Measurements from ENCODE around the gene TAPBPL.
A peak's percentile ranks its signal among the peaks of the same experiment; 100 is the strongest.
"Not testable (repeated sequence)": the region's sequence is repeated elsewhere in the genome, so short reads cannot be mapped to it uniquely, and the experiment has no call there.

Gene TAPBPL, protein sequence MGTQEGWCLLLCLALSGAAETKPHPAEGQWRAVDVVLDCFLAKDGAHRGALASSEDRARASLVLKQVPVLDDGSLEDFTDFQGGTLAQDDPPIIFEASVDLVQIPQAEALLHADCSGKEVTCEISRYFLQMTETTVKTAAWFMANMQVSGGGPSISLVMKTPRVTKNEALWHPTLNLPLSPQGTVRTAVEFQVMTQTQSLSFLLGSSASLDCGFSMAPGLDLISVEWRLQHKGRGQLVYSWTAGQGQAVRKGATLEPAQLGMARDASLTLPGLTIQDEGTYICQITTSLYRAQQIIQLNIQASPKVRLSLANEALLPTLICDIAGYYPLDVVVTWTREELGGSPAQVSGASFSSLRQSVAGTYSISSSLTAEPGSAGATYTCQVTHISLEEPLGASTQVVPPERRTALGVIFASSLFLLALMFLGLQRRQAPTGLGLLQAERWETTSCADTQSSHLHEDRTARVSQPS

DNA sequence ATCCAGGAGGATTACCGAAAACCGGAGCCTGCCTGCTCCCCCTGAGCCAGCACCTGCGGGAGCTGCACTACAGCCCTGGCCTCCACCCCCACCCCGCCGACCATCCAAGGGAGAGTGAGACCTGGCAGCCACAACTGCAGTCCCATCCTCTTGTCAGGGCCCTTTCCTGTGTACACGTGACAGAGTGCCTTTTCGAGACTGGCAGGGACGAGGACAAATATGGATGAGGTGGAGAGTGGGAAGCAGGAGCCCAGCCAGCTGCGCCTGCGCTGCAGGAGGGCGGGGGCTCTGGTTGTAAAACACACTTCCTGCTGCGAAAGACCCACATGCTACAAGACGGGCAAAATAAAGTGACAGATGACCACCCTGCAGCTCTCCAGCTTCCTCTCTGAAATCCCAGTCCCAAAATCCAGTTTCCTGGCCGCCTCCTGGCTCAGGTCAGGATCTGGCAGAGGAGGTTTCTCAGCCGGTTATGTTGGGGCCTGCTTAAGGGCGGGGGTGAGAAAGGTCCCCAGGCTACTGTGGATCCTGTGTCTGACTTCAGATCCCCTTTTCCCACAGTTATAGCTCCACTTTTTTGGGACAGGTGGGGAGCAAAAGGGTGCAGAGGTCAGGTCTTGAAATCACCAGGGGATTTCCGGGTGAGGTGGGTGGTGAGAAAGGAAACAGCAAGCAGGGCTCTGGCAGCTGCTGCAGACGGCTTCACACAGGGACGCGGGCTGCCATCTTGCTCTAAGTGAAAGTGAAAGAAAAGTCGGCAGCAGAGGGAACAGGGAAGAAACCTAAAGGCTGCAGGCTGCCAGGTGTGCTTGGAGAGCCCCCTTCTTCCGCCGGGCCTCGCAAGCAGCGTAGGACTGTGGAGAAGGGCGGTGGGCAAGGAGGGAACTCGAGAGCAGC lies at the start of gene TAPBPL:
Gene TAPBPL (plus strand): TSS at position 695 of the 897 bp plus-strand sequence. CDS start 207 bp downstream, outside the sequence.
- Mint-ChIP-seq H3K27ac (peak within 1 kb of the TSS; percentile 98 to 100), H3K27me3 (no peaks in the 10 kb centered on the region), H3K9me3 (no peaks in the 10 kb centered on the region), H3K4me1 (peaks cover 87% of the 10 kb centered on the region), H3K4me3 (peak within 1 kb of the TSS; percentile 99 to 100)
- DNase-seq = peak; percentile 75 to 87
- ATAC-seq = peak; percentile 90

DNA sequence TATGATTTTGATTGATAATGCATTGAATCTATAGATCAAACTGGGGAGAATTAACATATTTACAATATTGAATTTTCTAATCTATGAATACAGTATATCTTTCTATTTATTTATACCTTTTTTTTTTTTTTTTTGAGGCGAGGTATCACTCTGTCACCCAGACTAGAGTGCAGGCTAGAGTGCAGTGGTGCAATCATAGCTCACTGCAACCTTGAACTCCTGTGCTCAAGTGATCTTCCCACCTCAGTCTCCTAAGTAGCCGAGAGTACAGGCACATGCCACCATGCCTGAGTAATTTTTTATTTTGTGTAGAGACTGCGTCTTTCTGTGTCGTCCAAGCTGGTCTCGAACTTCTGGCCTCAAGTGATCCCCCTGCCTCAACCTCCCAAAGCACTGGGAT lies 47.5 kb upstream of the TAPBPL start:
- H3K4me1 Mint-ChIP-seq = no peaks in the 10 kb centered on the region
- H3K4me3 Mint-ChIP-seq = no peak overlapping the region
- ATAC-seq = no peak
- H3K27me3 Mint-ChIP-seq = no peaks in the 10 kb centered on the region
- DNase-seq = no peak
- no peaks in the 10 kb centered on the region for H3K9me3 Mint-ChIP-seq
- no peak overlapping the region for H3K27ac Mint-ChIP-seq

DNA sequence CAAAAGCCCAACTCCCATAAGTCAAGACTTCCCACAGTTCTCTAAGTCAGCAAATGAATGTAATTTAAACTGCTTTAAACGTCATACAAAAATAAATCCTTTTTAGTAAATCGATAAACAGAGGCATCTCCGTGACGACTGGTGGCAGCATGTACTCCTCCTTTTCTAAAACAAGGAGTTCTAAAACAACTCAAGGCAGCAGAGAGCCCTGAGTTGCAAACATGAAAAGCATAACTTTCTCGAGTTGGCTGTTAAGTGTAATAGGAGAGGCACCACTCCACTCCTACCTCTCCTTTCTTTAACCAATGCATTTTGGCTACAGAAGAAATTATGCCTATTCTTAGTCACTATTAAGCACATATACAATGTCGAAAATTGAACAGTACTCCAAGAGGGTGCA lies 45.9 kb upstream of the TAPBPL start:
- Mint-ChIP-seq H3K27me3 (no peaks in the 10 kb centered on the region), H3K27ac (no peak overlapping the region), H3K4me3 (no peak overlapping the region), H3K9me3 (no peaks in the 10 kb centered on the region), H3K4me1 (no peaks in the 10 kb centered on the region)
- DNase-seq (no peak), ATAC-seq (no peak)

DNA sequence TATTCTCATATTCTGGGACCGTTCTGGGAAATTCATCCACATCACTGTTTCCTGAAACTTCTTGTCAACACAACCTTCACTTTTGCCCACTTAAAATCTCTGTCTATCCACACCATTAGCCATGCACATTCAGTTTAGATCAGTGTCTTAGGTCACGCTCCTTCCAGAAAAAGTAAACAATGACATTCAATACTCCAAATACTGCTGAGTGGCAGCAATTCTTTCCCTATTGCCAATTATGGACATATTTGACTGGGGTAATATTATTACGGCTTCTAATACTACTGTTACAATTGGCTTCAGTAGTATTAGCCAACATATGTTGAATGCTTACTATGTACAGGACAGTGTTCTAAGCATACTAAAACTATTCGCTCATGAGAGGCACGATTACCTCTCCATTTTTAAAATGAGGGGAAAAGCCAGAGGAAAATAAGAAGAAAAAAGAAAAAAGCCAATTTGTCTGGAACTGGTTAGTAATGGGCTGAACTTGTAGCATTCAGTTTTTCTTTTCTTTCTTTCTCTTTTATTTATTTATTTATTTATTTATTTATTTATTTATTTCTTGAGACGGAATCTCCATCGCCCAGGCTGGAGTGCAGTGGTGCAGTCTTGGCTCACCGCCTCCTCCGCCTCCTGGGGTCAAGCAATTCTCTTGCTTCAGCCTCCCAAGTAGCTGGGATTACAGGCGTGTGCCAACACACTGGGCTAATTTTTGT lies 44.4 kb upstream of the TAPBPL start:
- Mint-ChIP-seq H3K4me3 (no peak overlapping the region), H3K4me1 (no peaks in the 10 kb centered on the region), H3K9me3 (no peaks in the 10 kb centered on the region), H3K27me3 (no peaks in the 10 kb centered on the region), H3K27ac (no peak overlapping the region)
- no peak for DNase-seq
- no peak for ATAC-seq

DNA sequence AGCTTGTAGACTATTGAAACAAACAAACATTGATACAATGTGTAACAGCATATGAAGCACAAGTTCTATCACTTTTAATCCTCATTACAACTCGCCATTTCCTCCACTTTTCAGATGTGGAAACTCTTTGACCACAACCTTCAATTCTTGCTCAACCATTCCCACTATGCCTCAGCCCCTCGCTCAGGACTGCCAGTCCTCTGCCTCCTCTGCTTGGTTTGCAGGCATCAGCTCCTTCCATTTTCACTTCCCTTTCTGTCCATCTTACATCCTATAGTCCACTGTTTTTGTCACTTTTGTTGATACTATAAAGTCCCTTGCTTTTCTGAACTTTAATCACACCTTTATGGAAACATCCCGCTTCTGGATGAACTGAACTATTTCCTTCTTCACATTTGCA lies 35.2 kb upstream of the TAPBPL start:
- Mint-ChIP-seq H3K4me3 (no peak overlapping the region), H3K27me3 (no peaks in the 10 kb centered on the region), H3K4me1 (peaks cover 23% of the 10 kb centered on the region), H3K9me3 (no peaks in the 10 kb centered on the region), H3K27ac (peak overlapping the region in 1 of 2 donors; percentile 37)
- ATAC-seq (peak; percentile 42), DNase-seq (no peak)

DNA sequence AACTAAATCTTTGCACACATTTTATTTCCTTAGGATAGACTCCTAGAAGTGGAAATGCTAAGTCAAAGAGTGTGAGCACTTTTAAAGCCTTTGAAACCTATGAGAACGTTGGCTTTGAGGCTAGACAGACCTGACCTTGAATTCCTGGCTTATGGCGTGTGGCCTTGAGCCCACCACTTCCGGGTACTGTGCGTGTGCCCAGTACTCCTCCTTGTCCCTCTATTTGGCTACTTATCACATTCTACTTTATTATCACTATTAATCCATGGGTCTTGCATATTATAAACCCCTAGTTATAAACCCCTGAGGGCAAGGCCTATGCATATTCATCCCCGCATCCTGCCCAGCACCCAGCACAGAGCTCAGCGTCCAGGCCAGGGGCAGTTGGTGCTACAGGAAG lies 33.0 kb upstream of the TAPBPL start:
- no peaks in the 10 kb centered on the region for H3K9me3 Mint-ChIP-seq
- H3K27ac Mint-ChIP-seq = no peak overlapping the region
- DNase-seq (no peak), ATAC-seq (no peak)
- H3K27me3 Mint-ChIP-seq = no peaks in the 10 kb centered on the region
- no peak overlapping the region for H3K4me3 Mint-ChIP-seq
- H3K4me1 Mint-ChIP-seq = peaks cover 29% of the 10 kb centered on the region

DNA sequence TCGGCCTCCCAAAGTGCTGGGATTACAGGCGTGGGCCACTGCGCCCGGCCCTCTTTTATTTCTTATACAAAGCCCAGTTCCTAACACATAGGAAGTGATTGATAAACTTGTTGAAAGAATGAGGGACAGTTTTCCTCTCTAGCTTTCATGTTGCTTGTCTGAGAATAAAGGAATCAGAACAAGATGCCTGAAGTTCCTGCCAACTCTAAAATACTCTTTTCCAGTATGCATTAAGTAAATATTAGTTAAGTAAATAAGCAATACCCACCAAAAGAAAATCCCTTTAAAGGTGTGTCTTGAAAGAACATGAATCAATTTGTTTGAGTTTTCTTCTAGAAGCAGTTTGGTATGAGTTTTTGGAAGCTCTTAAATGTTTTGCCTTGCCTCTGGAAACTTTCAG lies 31.5 kb upstream of the TAPBPL start:
- Mint-ChIP-seq H3K4me1 (peaks cover 36% of the 10 kb centered on the region), H3K9me3 (no peaks in the 10 kb centered on the region), H3K4me3 (no peak overlapping the region), H3K27me3 (no peaks in the 10 kb centered on the region), H3K27ac (no peak overlapping the region)
- DNase-seq = no peak
- no peak for ATAC-seq

DNA sequence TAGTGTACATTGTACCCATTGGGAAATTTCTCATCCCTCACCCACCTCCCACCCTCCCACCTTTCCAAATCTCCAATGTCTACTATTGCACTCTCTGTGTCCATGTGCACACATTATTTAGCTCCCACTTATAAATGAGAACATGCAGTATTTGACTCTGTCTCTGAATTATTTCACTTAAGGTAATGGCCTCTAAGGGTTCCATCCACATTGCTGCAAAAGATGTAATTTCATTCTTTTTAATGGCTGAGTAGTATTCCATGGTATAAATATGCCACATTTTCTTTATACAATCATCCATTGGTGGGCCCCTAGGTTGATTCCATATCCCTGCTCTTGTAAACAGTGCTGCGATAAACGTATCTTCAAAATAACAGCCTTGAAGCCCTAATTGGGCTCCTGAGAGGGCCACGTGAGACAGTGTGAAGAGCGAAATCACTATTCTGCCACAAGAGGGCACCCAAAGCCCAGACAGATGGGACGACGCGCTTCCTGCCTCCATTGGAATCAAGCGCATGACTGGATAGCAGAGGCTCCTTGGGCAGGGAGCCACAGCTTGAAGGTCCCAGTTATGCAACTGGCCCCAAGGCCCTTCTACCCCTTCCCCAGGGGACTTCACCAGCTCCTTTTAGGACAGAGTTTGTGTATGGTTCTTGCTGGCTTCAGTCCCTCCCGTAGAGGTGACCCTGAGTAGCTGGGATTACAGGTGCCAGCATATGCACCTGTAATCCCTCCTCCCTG lies 28.4 kb upstream of the TAPBPL start:
- Mint-ChIP-seq H3K27ac (peak overlapping the region; percentile 93 to 95), H3K4me1 (peaks cover 53% of the 10 kb centered on the region), H3K4me3 (peak overlapping the region; percentile 42 to 61), H3K9me3 (no peaks in the 10 kb centered on the region), H3K27me3 (no peaks in the 10 kb centered on the region)
- DNase-seq (peak; percentile 73 to 82), ATAC-seq (peak; percentile 72)

DNA sequence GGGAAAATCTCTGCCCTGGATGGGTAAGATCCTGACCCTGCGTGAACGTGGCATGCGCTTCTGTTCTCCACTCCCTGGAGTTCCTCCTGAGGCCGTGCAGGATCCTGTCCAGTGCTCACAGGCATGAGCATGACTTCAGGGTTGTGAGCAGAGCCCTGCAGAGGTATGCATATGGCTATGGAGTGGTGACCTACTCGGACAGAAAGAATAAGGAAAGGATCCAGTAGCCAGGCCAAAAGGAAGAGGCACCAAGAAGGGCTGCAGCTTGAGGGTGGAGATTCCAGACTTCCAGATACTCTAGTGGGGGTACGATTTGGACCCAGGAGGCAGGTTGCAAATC lies 27.9 kb upstream of the TAPBPL start:
- Mint-ChIP-seq H3K4me1 (peaks cover 58% of the 10 kb centered on the region), H3K27ac (peak overlapping the region; percentile 93 to 95), H3K4me3 (peak overlapping the region; percentile 42 to 61), H3K9me3 (no peaks in the 10 kb centered on the region), H3K27me3 (no peaks in the 10 kb centered on the region)
- ATAC-seq = peak; percentile 2
- no peak for DNase-seq

DNA sequence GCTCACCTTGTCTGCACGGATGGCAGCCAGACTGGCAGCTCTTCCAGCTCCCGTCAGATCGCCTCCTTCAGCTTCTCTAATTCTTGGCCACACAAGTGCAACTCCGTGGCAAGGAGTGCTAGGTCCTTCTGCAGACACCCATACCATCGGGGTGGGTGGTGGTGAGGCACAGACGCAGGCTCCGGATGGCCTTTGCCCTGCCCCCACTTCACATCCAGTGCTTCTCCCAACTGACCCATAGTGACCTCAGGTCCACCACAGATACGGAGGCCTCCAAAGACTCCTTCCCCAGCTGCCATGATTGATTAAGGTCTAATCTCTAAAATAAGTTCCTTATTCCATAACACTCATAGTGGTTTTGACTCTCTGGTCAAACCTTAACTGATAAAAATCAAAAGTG lies 27.0 kb upstream of the TAPBPL start:
- Mint-ChIP-seq H3K4me1 (peaks cover 66% of the 10 kb centered on the region), H3K4me3 (peak overlapping the region; percentile 19 to 29), H3K9me3 (no peaks in the 10 kb centered on the region), H3K27me3 (no peaks in the 10 kb centered on the region), H3K27ac (peak overlapping the region; percentile 85 to 93)
- DNase-seq (no peak), ATAC-seq (no peak)

DNA sequence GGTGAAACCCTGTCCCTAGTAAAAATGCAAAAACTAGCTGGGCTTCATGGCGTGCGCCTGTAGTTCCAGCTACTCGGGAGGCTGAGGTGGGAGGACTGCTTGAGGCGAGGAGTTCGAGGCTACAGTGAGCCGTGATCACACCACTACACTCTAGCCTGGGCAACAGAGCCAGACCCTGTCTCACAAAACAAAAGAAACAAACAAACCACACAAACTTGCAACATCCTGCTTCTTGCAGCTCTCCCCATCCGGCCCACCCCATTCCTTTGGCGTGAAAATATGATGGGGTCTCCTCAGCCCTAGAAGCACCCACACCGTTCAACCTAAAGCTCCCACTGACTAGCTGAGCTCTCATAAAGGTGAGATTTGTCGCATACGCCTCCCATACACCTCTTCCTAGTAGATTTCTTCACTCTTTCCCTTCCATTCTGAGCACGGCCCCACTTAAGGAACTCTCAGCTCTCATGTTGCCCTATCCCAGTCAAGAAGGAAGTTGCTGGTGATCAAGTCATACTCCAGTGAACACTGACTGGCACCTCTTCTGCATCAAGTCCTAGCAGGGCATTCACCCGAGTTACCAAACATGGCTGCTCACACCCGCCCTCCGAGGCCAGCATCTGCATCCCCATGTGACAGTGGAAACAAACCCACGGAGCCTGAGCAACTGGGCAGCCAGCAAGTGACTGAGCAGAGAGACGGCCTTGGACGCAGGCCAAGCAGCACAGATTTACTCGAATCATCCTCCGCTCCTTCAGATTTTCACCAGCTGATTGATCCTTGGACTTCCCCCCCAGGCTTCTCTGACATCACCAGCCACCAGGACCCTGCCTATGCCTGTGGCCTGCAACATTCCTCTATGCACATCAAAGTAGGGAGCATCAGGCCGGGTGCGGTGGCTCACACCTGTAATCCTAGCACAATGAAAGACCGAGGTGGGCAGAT lies 26.0 kb upstream of the TAPBPL start:
- H3K9me3 Mint-ChIP-seq = no peaks in the 10 kb centered on the region
- H3K27ac Mint-ChIP-seq = peak overlapping the region; percentile 99
- peak overlapping the region; percentile 86 to 90 for H3K4me3 Mint-ChIP-seq
- peaks cover 76% of the 10 kb centered on the region for H3K4me1 Mint-ChIP-seq
- H3K27me3 Mint-ChIP-seq = no peaks in the 10 kb centered on the region
- DNase-seq = peak in 1 of 2 donors; percentile 43
- no peak for ATAC-seq

DNA sequence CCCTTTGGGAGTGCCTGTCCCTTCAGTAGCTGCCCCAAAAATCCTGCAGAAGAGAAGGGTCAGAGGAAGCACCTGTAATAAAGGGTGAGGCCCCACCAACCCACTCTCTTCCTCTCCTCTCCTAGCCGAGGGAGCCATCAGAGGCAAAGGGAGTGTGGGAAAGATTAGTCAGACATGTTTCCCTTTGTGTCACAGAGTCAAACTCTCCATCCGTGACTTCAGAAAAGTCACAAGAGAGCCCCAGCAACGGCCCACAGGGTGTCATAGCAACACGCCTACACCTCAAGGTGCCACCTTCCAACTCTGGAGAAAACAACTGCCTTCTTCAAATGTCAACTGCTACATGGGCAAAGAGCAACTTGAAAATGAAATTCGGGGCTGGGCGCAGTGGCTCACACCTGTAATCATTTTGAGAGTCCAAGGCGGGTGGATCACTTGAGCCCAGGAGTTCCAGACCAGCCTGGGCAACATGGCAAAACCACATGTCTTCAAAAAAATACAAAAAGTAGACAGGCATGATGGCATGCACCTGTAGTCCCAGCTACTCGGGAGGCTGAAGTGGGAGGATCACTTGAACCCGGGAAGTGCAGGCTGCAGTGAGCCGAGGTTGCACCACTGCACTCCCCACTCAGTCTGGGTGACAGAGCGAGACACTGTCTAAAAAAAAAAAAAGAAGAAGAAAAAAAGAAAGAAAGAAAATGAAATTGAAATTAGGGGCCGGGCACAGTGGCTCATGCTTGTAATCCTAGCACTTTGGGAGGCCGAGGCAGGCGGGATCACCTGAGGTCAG lies 24.8 kb upstream of the TAPBPL start:
- Mint-ChIP-seq H3K4me3 (peak overlapping the region; percentile 86 to 90), H3K27me3 (no peaks in the 10 kb centered on the region), H3K9me3 (no peaks in the 10 kb centered on the region), H3K4me1 (peaks cover 88% of the 10 kb centered on the region), H3K27ac (peak overlapping the region; percentile 99)
- DNase-seq = peak; percentile 90 to 95
- peak; percentile 92 for ATAC-seq

DNA sequence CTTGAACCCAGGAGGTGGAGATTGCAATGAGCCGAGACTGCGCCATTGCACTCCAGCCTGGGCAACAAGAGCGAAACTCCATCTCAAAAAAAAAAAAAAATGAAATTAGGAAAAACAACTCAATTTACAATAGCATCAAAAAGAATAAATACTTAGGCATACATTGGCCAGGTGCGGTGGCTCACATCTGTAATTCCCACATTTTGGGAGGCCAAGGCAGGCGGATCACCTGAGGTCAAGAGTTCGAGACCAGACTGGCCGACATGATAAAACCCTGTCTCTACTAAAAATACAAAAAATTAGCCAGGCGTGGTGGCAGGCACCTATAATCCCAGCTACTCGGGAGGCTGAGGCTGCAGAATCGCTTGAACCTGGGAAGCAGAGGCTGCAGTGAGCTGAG lies 24.0 kb upstream of the TAPBPL start:
- not testable (repeated sequence) for H3K27me3 Mint-ChIP-seq, H3K9me3 Mint-ChIP-seq, ATAC-seq, DNase-seq
- H3K4me3 Mint-ChIP-seq = peak overlapping the region; percentile 86 to 90
- peak overlapping the region; percentile 99 for H3K27ac Mint-ChIP-seq
- H3K4me1 Mint-ChIP-seq = peaks cover 95% of the 10 kb centered on the region
